LNCAP (cell line): ENCODE results near the gene UBTD2.

Experiments
- CTCF ChIP-seq: fragments of 450-650 bp; IDR thresholded peaks from 2 replicates; pipeline ENCODE4 v1.5.1; 2017; ENCODE audit warnings: mild to moderate bottlenecking

UBTD2 gene

GRCh38 chr5:172168311-172168710 lies 115.3 kb downstream of the UBTD2 start:
- TF ChIP-seq CTCF = no peak

GRCh38 chr5:172167895-172168294 lies 115.7 kb downstream of the UBTD2 start:
- TF ChIP-seq CTCF = no peak

DNA sequence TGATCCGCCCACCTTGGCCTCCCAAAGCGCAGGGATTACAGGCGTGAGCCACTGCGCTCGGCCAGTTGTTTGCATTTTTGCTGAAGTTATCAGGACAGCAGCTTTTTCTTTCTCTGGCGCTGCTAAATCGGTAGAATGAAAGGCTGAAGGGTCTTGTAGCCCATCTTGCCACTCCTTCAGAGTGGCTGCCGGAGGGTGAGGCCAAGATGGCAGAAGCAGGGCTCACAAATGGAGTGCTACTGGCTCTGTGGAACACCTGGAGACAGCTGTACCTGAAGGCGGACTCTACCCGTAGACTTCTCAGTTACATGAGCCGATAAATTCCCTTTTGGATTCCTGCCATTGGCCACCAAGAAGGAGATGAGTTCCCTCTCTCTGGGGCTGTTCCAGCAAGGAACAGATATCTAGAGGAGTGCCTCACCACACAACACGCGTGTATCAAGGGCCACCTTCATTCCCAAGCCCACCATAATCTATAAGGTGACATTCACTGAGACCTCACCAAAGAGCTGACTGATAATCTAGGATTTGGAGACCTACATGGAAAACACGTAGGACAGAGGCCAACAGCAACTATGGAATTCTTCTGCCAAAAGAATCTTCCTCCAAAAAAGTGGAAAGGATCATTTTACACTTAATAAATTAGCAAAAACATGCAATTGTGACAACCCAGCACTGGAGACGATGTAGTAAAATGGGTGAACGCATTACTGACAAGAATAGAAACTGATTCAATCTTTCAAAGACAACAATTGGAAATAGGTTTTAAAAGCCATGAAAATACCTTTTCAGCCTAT lies 117.3 kb downstream of the UBTD2 start:
- TF ChIP-seq CTCF = no peak

GRCh38 chr5:172165465-172165864 lies 118.1 kb downstream of the UBTD2 start:
- no peak for TF ChIP-seq CTCF

DNA sequence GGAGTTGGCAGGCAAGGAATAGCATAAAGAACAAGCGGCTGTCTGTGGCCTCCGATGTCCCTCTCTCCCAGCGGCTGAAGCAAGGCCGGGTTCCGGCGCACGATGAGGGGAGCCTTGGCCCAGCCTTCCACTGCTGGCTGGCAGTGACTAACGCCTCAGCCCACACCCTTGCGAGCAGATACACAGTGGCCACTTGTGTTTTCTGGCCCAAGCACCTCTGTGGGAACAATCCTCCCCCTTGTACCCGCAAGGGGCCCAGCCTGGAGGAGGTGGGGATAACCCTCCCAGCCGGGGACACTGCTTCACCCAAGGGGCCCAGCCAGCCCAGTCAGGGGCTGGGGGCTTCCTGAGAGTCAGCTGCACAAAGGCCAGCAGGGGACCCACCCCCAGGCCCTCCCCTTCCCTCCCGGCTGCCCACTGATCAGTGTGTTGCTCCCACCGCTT lies 118.8 kb downstream of the UBTD2 start:
- TF ChIP-seq CTCF = no peak

DNA sequence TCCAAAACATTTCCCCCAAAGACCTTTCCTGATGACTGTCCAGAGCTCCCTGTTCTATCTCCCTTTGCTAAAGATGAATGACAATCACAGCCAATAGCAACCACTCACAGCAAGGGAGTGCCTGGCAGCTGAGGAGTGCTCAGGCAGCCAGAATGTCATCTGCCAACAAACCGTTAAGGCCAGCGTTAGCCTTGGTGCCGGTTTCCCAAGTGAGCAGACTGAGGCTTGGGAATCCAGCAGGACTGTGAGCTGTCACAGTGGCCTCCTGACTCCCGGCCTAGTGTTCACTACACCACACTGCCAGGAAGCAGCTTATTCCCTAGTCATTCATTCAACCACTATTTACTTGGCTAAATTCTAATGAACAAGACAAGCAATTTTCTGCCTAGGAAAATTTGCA lies 120.2 kb downstream of the UBTD2 start:
- no peak for TF ChIP-seq CTCF

GRCh38 chr5:172162987-172163343 lies 120.6 kb downstream of the UBTD2 start:
- no peak for TF ChIP-seq CTCF
